D721Med (cell line): ENCODE data around the gene NPBWR2.

ENCODE experiments used
- DNase-seq: peaks from one replicate; pipeline ENCODE4 v3.0.0; 2011; ENCODE audit warnings: low spot score; ENCODE audit not compliant: insufficient read length
- FAIRE-seq: peaks from 2 replicates; lab custom pipeline; 2011; peaks lifted over from hg19 to GRCh38; lab: Jason Lieb, UNC
- TF ChIP-seq, protein P1 (sequence below): IDR thresholded peaks from 2 replicates; pipeline ENCODE4 v1.5.1; 2012; ENCODE audit warnings: mild to moderate bottlenecking, control low read depth; ENCODE audit not compliant: insufficient read depth; ENCODE audit errors: missing control alignments

Gene NPBWR2

DNA sequence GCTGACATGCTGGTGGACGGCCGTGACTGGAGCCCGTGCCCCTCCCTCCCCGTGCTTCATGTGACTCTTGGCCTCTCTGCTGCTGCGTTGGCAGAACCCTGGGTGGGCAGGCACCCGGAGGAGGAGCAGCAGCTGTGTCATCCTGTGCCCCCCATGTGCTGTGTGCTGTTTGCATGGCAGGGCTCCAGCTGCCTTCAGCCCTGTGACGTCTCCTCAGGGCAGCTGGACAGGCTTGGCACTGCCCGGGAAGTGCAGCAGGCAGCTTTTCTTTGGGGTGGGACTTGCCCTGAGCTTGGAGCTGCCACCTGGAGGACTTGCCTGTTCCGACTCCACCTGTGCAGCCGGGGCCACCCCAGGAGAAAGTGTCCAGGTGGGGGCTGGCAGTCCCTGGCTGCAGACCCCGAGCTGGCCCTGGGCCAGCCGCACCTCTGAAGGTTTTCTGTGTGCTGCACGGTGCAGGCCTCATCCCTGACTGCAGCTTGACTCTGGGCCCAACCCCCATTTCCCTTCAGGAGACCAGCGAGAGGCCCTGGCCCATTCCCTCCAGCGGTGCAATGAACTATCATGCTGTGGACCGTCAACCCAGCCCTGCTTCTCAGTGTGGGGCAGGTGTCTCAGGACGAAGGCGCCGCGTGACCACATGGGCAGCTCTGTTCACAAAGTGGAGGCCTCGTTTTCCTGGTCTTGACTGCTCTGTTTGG is 8.1 kb downstream of the NPBWR2 start:
- no peak for FAIRE-seq
- TF ChIP-seq, protein P1, sequence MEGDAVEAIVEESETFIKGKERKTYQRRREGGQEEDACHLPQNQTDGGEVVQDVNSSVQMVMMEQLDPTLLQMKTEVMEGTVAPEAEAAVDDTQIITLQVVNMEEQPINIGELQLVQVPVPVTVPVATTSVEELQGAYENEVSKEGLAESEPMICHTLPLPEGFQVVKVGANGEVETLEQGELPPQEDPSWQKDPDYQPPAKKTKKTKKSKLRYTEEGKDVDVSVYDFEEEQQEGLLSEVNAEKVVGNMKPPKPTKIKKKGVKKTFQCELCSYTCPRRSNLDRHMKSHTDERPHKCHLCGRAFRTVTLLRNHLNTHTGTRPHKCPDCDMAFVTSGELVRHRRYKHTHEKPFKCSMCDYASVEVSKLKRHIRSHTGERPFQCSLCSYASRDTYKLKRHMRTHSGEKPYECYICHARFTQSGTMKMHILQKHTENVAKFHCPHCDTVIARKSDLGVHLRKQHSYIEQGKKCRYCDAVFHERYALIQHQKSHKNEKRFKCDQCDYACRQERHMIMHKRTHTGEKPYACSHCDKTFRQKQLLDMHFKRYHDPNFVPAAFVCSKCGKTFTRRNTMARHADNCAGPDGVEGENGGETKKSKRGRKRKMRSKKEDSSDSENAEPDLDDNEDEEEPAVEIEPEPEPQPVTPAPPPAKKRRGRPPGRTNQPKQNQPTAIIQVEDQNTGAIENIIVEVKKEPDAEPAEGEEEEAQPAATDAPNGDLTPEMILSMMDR, result no peak
- no peak for DNase-seq

- DNase-seq (no peak), FAIRE-seq (no peak)
- TF ChIP-seq, protein P1, result no peak
Observed at GRCh38 chr20:64098471-64099013, 8.8 kb downstream of the NPBWR2 start.

GRCh38 chr20:64096535-64096934 is 10.8 kb downstream of the NPBWR2 start:
- FAIRE-seq, result no peak
- TF ChIP-seq, protein P1, result no peak
- no peak for DNase-seq

GRCh38 chr20:64095927-64096326 is 11.4 kb downstream of the NPBWR2 start:
- no peak for FAIRE-seq

GRCh38 chr20:64095455-64095854 is 11.9 kb downstream of the NPBWR2 start:
- DNase-seq, result no peak
- FAIRE-seq, result no peak
- TF ChIP-seq, protein P1, result no peak

More at GRCh38 chr20:64095927-64096326, 11.4 kb downstream of the NPBWR2 start:
- no peak for DNase-seq
- TF ChIP-seq, protein P1, result no peak

GRCh38 chr20:64093013-64093503 is 14.3 kb downstream of the NPBWR2 start:
- peak; percentile 45 for DNase-seq
- no peak for FAIRE-seq
- TF ChIP-seq, protein P1, result no peak
